IMR-90 (cell line): ENCODE data around the gene AUTS2. TPM values are rescaled to one million over a fixed set of nuclear protein-coding genes. Genes with fewer than 3 reads are reported as not detected.

Experiments
- ATAC-seq: fragments of 200-7000 bp; cut with Tn5 transposase; 2 replicates; pipeline ENCODE4 v1.9.1; 2020; ENCODE audit warnings: low read depth, mild to moderate bottlenecking, moderate library complexity
- BruUV-seq: library from RNA; stranded (reverse); fragments of 400-500 nt; replicated peaks from 2 replicates; lab custom pipeline; 2021; lab: Mats Ljungman, UMichigan
- CTCF ChIA-PET: fragments of 300-600 bp; formaldehyde crosslinking; extraction: SDS; loops from one replicate; lab custom pipeline; 2021; ENCODE audit warnings: antibody characterized with exemption; lab: Yijun Ruan, JAX
- POLR2A ChIA-PET: fragments of 300-600 bp; sonication (Branson Sonifier 250); formaldehyde crosslinking; loops from one replicate; lab custom pipeline; 2022; ENCODE audit warnings: antibody characterized with exemption; ENCODE audit not compliant: unreplicated experiment; lab: Charles Lee
- DNase-seq: peaks from one replicate; pipeline ENCODE4 v3.0.0; 2013
- H2AFZ ChIP-seq: replicated peaks from 2 replicates; pipeline ENCODE3; 2013; ENCODE audit warnings: low read length, mild to moderate bottlenecking; ENCODE audit not compliant: poor library complexity
- H2AK5ac ChIP-seq: 2 replicates; pipeline ENCODE4 v1.6.1; 2013; ENCODE audit warnings: low read depth, low read length, inconsistent platforms
- H2AK9ac ChIP-seq: replicated peaks from 2 replicates; pipeline ENCODE3; 2013; ENCODE audit warnings: mild to moderate bottlenecking, low read depth, low read length, moderate library complexity; ENCODE audit not compliant: poor library complexity
- H2BK120ac ChIP-seq: 2 replicates; pipeline ENCODE4 v1.6.1; 2013; ENCODE audit warnings: low read depth, low read length, inconsistent platforms
- H2BK15ac ChIP-seq: 3 replicates; pipeline ENCODE4 v1.6.1; 2013; ENCODE audit warnings: low read depth, low read length, inconsistent platforms
- H2BK20ac ChIP-seq: 2 replicates; pipeline ENCODE4 v1.6.1; 2013; ENCODE audit warnings: low read depth, mild to moderate bottlenecking, inconsistent platforms, low read length, moderate library complexity
- H2BK5ac ChIP-seq: 2 replicates; pipeline ENCODE4 v1.6.1; 2013; ENCODE audit warnings: mild to moderate bottlenecking, low read depth, low read length, inconsistent platforms; ENCODE audit not compliant: poor library complexity, severe bottlenecking
- H3K14ac ChIP-seq: replicated peaks from 2 replicates; pipeline ENCODE4 v1.6.1; 2013; ENCODE audit warnings: low read depth, low read length, inconsistent platforms
- H3K18ac ChIP-seq: 2 replicates; pipeline ENCODE4 v1.6.1; 2013; ENCODE audit warnings: low read depth, low read length, control low read depth
- H3K23ac ChIP-seq: 2 replicates; pipeline ENCODE4 v1.6.1; 2013; ENCODE audit warnings: low read depth, low read length, inconsistent platforms
- H3K27ac ChIP-seq: 2 replicates; pipeline ENCODE4 v1.5.1; 2013; ENCODE audit warnings: mild to moderate bottlenecking, control low read depth, low read length; ENCODE audit not compliant: insufficient read depth
- H3K27me3 ChIP-seq: 2 replicates; pipeline ENCODE4 v1.6.1; 2013; ENCODE audit warnings: low read length; ENCODE audit not compliant: control insufficient read depth, insufficient read depth
- H3K36me3 ChIP-seq: 2 replicates; pipeline ENCODE4 v1.6.1; 2013; ENCODE audit warnings: low read length, mixed read lengths; ENCODE audit not compliant: control insufficient read depth, insufficient read depth
- H3K4ac ChIP-seq: 2 replicates; pipeline ENCODE4 v1.6.1; 2013; ENCODE audit warnings: low read depth, low read length, inconsistent platforms
- H3K4me1 ChIP-seq: 2 replicates; pipeline ENCODE4 v1.6.1; 2013; ENCODE audit warnings: low read length, mixed read lengths; ENCODE audit not compliant: control insufficient read depth, insufficient read depth
- H3K4me2 ChIP-seq: 2 replicates; pipeline ENCODE4 v1.6.1; 2013; ENCODE audit warnings: low read depth, mild to moderate bottlenecking, control low read depth, low read length, moderate library complexity
- H3K4me3 ChIP-seq: 2 replicates; pipeline ENCODE4 v1.5.1; 2013; ENCODE audit warnings: low read depth, mild to moderate bottlenecking, control low read depth, low read length, moderate library complexity; ENCODE audit not compliant: insufficient read depth
- H3K56ac ChIP-seq: 2 replicates; pipeline ENCODE4 v1.6.1; 2013; ENCODE audit warnings: low read length, inconsistent platforms; ENCODE audit not compliant: insufficient read depth; ENCODE audit errors: extremely low read depth
- H3K79me1 ChIP-seq, 2 experiments: 2 replicates each; pipeline ENCODE4 v1.6.1; 2013; ENCODE audit warnings: low read length in 2 of 2, inconsistent platforms in 1 of 2, low read depth in 1 of 2
- H3K9ac ChIP-seq: 2 replicates; pipeline ENCODE4 v1.6.1; 2013; ENCODE audit warnings: low read depth, low read length, control low read depth
- H3K9me1 ChIP-seq: 2 replicates; pipeline ENCODE4 v1.6.1; 2013; ENCODE audit warnings: low read length, inconsistent platforms; ENCODE audit not compliant: insufficient read depth
- H3K9me3 ChIP-seq: 2 replicates; pipeline ENCODE4 v1.6.1; 2013; ENCODE audit warnings: low read length; ENCODE audit not compliant: control insufficient read depth, insufficient read depth
- H4K20me1 ChIP-seq: 2 replicates; pipeline ENCODE4 v1.6.1; 2013; ENCODE audit warnings: low read length, inconsistent platforms; ENCODE audit not compliant: insufficient read depth
- H4K5ac ChIP-seq: 2 replicates; pipeline ENCODE4 v1.6.1; 2013; ENCODE audit warnings: mild to moderate bottlenecking, low read depth, low read length, control low read depth
- H4K8ac ChIP-seq, 2 experiments: 2 replicates each; pipeline ENCODE4 v1.6.1; 2013; ENCODE audit warnings: low read depth in 2 of 2, low read length in 2 of 2, control low read depth in 1 of 2, inconsistent platforms in 1 of 2
- H4K91ac ChIP-seq: 2 replicates; pipeline ENCODE4 v1.6.1; 2013; ENCODE audit warnings: low read depth, low read length, inconsistent platforms; ENCODE audit not compliant: insufficient read depth
- BHLHE40 ChIP-seq: fragments of 150-350 bp; IDR thresholded peaks from 2 replicates; pipeline ENCODE4 v1.6.1; 2016; ENCODE audit warnings: mild to moderate bottlenecking, low read depth, low read length
- CEBPB ChIP-seq: IDR thresholded peaks from 2 replicates; pipeline ENCODE4 v1.6.1; 2012; ENCODE audit warnings: low read depth, low read length, improper control_type of control experiment
- CHD1 ChIP-seq: IDR thresholded peaks from 2 replicates; pipeline ENCODE4 v1.6.1; 2012; ENCODE audit warnings: low read depth, low read length, improper control_type of control experiment
- CTCF ChIP-seq: conservative IDR thresholded peaks from 2 replicates; pipeline ENCODE4 v1.5.1; 2012; ENCODE audit warnings: mild to moderate bottlenecking, low read depth, low read length, improper control_type of control experiment
- ELK1 ChIP-seq: fragments of 150-350 bp; IDR thresholded peaks from 2 replicates; pipeline ENCODE4 v1.6.1; 2016; ENCODE audit warnings: low read depth, mild to moderate bottlenecking, low read length, moderate library complexity, borderline replicate concordance
- FOS ChIP-seq: fragments of 150-350 bp; IDR thresholded peaks from 2 replicates; pipeline ENCODE4 v1.6.1; 2016; ENCODE audit warnings: low read depth, low read length
- MAFK ChIP-seq: IDR thresholded peaks from 2 replicates; pipeline ENCODE4 v1.6.1; 2012; ENCODE audit warnings: low read depth, low read length, improper control_type of control experiment
- MAZ ChIP-seq: IDR thresholded peaks from 2 replicates; pipeline ENCODE4 v1.6.1; 2012; ENCODE audit warnings: low read depth, mild to moderate bottlenecking, low read length, improper control_type of control experiment, moderate library complexity, borderline replicate concordance
- MXI1 ChIP-seq: IDR thresholded peaks from 2 replicates; pipeline ENCODE4 v1.6.1; 2012; ENCODE audit warnings: low read depth, mild to moderate bottlenecking, low read length, moderate library complexity, borderline replicate concordance
- NFE2L2 ChIP-seq: fragments of 150-350 bp; IDR thresholded peaks from 2 replicates; pipeline ENCODE4 v1.6.1; 2016; ENCODE audit warnings: low read depth, mild to moderate bottlenecking, low read length
- POLR2A ChIP-seq: IDR thresholded peaks from 2 replicates; pipeline ENCODE4 v1.6.1; 2012; ENCODE audit warnings: mild to moderate bottlenecking, low read depth, low read length
- RAD21 ChIP-seq: IDR thresholded peaks from 2 replicates; pipeline ENCODE4 v1.6.1; 2012; ENCODE audit warnings: low read length, improper control_type of control experiment
- RCOR1 ChIP-seq: IDR thresholded peaks from 2 replicates; pipeline ENCODE4 v1.6.1; 2012; ENCODE audit warnings: mild to moderate bottlenecking, low read length, improper control_type of control experiment; ENCODE audit not compliant: insufficient replicate concordance
- RFX5 ChIP-seq: IDR thresholded peaks from 2 replicates; pipeline ENCODE4 v1.8.0; 2012; ENCODE audit warnings: low read depth, mild to moderate bottlenecking, low read length, moderate library complexity
- SMC3 ChIP-seq: fragments of 150-350 bp; IDR thresholded peaks from 2 replicates; pipeline ENCODE4 v1.6.1; 2016; ENCODE audit warnings: low read depth, mild to moderate bottlenecking, antibody characterized with exemption, low read length, moderate library complexity
- USF2 ChIP-seq: fragments of 150-350 bp; IDR thresholded peaks from 2 replicates; pipeline ENCODE4 v1.6.1; 2017; ENCODE audit warnings: mild to moderate bottlenecking, antibody characterized with exemption, low read length, low read depth
- WGBS, 2 experiments: methylation state at CpG; one replicate each; pipeline versions ENCODE4 v1.1.5 to v1.1.7; 2013; ENCODE audit warnings: missing lambda C conversion rate in 2 of 2; ENCODE audit not compliant: insufficient read length in 1 of 2; ENCODE audit errors: extremely low coverage in 2 of 2; 5-methylcytosine and 5-hydroxymethylcytosine counted together
- dilution Hi-C: fragments of 300-500 bp; cut with HindIII; formaldehyde crosslinking; loops from one replicate; pipeline ENCODE4 v1.14.3; 2018; ENCODE audit warnings: low sequenced_read_pairs; ENCODE audit not compliant: unreplicated experiment
- in situ Hi-C: fragments of 300-500 bp; cut with MboI; formaldehyde crosslinking; loops from 3 replicates; pipeline ENCODE4 v1.14.3; 2019; ENCODE audit warnings: low sequenced_read_pairs, inconsistent platforms, mixed read lengths
- intact Hi-C: fragments of 100-400 bp; cut with micrococcal nuclease; formaldehyde crosslinking; loops from 2 replicates; pipeline ENCODE4 v1.10.0; 2022
- polyA plus RNA-seq, 3 experiments: library from polyadenylated mRNA; depleted of rRNA; stranded (reverse); fragments of >200 nt; gene quantifications; 2 replicates each; pipeline ENCODE4 v1.2.3, GENCODE V29; 2012; ENCODE audit warnings: low replicate concordance in 1 of 3
- total RNA-seq: library from RNA; depleted of rRNA; stranded (reverse); fragments of >200 nt; gene quantifications from 2 replicates; pipeline ENCODE4 v1.2.3, GENCODE V29; 2012

The AUTS2 gene
- total and polyA plus RNA-seq, 2 of the 4 experiments (the other 2 are of a cell fraction), result 0.90 to 3.0 TPM

DNA sequence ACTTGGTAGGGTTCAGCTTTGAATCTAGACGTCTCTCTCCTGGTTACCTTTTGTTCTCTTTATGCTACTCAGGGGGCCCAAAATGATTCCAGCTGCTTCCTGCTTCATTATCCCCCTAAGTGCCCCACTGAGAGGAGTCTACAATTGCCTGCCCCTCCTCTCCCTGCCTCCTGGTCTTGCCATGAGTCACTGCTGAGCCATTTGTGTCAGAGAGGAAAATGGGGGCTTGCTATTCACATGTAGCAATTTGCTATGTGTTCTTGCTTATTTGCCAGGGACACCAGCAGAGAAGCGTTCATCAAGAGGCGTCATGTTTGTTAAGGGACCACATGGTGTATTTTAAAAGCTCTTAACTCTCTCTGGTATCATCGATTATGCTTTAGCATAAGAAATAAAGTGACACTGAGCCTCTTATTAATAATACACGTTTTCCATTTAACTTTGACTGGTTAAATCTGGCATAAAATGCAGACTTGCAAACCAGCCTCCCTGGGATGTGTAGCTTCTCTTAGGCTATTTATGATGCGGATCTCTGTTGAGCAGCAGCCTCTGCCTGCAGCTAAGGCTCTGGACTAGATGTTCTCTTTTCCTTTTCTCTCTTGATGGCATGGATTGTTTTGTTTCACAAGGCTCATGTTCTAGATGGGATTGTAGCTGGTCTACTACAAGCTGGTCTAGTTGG lies 239.3 kb downstream of the AUTS2 start:
- TF ChIP-seq BHLHE40 (no peak), ELK1 (no peak), CHD1 (no peak), SMC3 (no peak), MXI1 (no peak), USF2 (no peak), FOS (no peak), MAFK (no peak), RCOR1 (no peak), MAZ (no peak), RAD21 (no peak), CTCF (no peak), CEBPB (no peak), POLR2A (no peak), NFE2L2 (no peak), RFX5 (no peak)
- no peak overlapping the region for H2AFZ ChIP-seq
- WGBS, 2 experiments, result 83% methylated on average over 1 of the region's 6 CpGs; no CpG with 5 or more reads in 1 of the 2 experiments
- H3K36me3 ChIP-seq, result no peaks in the 10 kb centered on the region
- H3K79me1 ChIP-seq, result no peaks in the 10 kb centered on the region
- no peak overlapping the region for H2AK9ac ChIP-seq
- no peaks in the 10 kb centered on the region for H3K9me1 ChIP-seq
- no peak overlapping the region for H3K27ac ChIP-seq
- H3K18ac ChIP-seq, result no peak overlapping the region
- H4K8ac ChIP-seq, result no peak overlapping the region
- no peak overlapping the region for H2BK5ac ChIP-seq
- no peaks in the 10 kb centered on the region for H4K20me1 ChIP-seq
- H2AK5ac ChIP-seq, result no peak overlapping the region
- H3K4me1 ChIP-seq, result no peaks in the 10 kb centered on the region
- ChIA-PET CTCF (no interaction called here), POLR2A (no interaction called here)
- intact Hi-C loops (no loop called here), in situ Hi-C loops (no loop called here), dilution Hi-C loops (no loop called here)
- H4K91ac ChIP-seq, result no peak overlapping the region
- H3K9me3 ChIP-seq, result no peaks in the 10 kb centered on the region
- no peak overlapping the region for H3K9ac ChIP-seq
- BruUV-seq, result no TSS peak
- H3K4me2 ChIP-seq, result no peak overlapping the region
- no peak overlapping the region for H4K5ac ChIP-seq
- no peak overlapping the region for H3K4me3 ChIP-seq
- ATAC-seq, result no peak
- H2BK20ac ChIP-seq, result no peak overlapping the region
- H3K4ac ChIP-seq, result no peak overlapping the region
- no peaks in the 10 kb centered on the region for H3K27me3 ChIP-seq
- H3K23ac ChIP-seq, result no peak overlapping the region
- no peak overlapping the region for H3K56ac ChIP-seq
- no peak overlapping the region for H3K14ac ChIP-seq
- no peak overlapping the region for H2BK120ac ChIP-seq
- no peak overlapping the region for H2BK15ac ChIP-seq
- no peak for DNase-seq
